HG03108 (cell line): ENCODE measurements around the gene ZNF407.

Experiments
- ATAC-seq: cut with Tn5 transposase; IDR thresholded peaks from one replicate; pipeline ENCODE4 v1.9.1; 2021; ENCODE audit warnings: moderate library complexity; ENCODE audit not compliant: unreplicated experiment

The ZNF407 gene

GRCh38 chr18:74624466-74624865 lies 26.8 kb downstream of the ZNF407 start:
- no peak for ATAC-seq

- ATAC-seq: no peak
These were observed 27.5 kb downstream of the ZNF407 start for GRCh38 chr18:74625157-74625556.

- ATAC-seq: no peak
These were observed 28.6 kb downstream of the ZNF407 start for GRCh38 chr18:74626049-74626874.

GRCh38 chr18:74630804-74631203 lies 33.1 kb downstream of the ZNF407 start:
- no peak for ATAC-seq

- ATAC-seq: no peak
These were observed 33.5 kb downstream of the ZNF407 start for GRCh38 chr18:74631212-74631611.

- ATAC-seq: no peak
These were observed 34.1 kb downstream of the ZNF407 start for GRCh38 chr18:74631623-74632350.

- no peak for ATAC-seq
These were observed 34.6 kb downstream of the ZNF407 start for GRCh38 chr18:74632351-74632679.

- ATAC-seq: no peak
These were observed 35.2 kb downstream of the ZNF407 start for GRCh38 chr18:74632856-74633255.

- no peak for ATAC-seq
These were observed 36.1 kb downstream of the ZNF407 start for GRCh38 chr18:74633652-74634352.

- no peak for ATAC-seq
These were observed 37.7 kb downstream of the ZNF407 start for GRCh38 chr18:74635224-74635975.

GRCh38 chr18:74637070-74637469 lies 39.4 kb downstream of the ZNF407 start:
- ATAC-seq: no peak

- ATAC-seq: no peak
These were observed 40.5 kb downstream of the ZNF407 start for GRCh38 chr18:74638210-74638609.

GRCh38 chr18:74644713-74645112 lies 47.0 kb downstream of the ZNF407 start:
- no peak for ATAC-seq

- ATAC-seq: no peak
These were observed 48.0 kb downstream of the ZNF407 start for GRCh38 chr18:74645679-74646078.

GRCh38 chr18:74651327-74652128 lies 53.9 kb downstream of the ZNF407 start:
- no peak for ATAC-seq

GRCh38 chr18:74652392-74652988 lies 54.8 kb downstream of the ZNF407 start:
- no peak for ATAC-seq

- no peak for ATAC-seq
These were observed 57.0 kb downstream of the ZNF407 start for GRCh38 chr18:74654638-74655037.

- no peak for ATAC-seq
These were observed 63.3 kb downstream of the ZNF407 start for GRCh38 chr18:74661008-74661407.

GRCh38 chr18:74661691-74662090 lies 64.0 kb downstream of the ZNF407 start:
- ATAC-seq: no peak

- ATAC-seq: no peak
These were observed 65.0 kb downstream of the ZNF407 start for GRCh38 chr18:74662622-74663021.
